Renal cortical epithelial cell (primary cell): ENCODE results near the gene FAM156A. TPM values are rescaled to one million over a fixed set of nuclear protein-coding genes. Genes with fewer than 3 reads are reported as not detected.
"Not testable (repeated sequence)": the region's sequence is repeated elsewhere in the genome, so short reads cannot be mapped to it uniquely, and the experiment has no call there.

Source experiments
- DNase-seq: peaks from one replicate; pipeline ENCODE4 v3.0.0-alpha.2; 2011; ENCODE audit warnings: low read depth
- total RNA-seq: library from RNA; depleted of rRNA; stranded (reverse); fragments of >200 nt; gene quantifications from 2 replicates; pipeline ENCODE4 v1.2.3, GENCODE V29; 2014

The FAM156A gene
- total RNA-seq, 1 donor from 2014 or later, result 10.5 TPM

- DNase-seq, result not testable (repeated sequence)
Measured at GRCh38 chrX:52905531-52905930, 52.8 kb downstream of the FAM156A start.

Other genes with a start within 250 kb of the FAM156A start
- not detected in 2 replicates for gene SSX2B, start 207.3 kb downstream of the FAM156A start, total RNA-seq
- gene SPANXN5, start 161.1 kb downstream of the FAM156A start, total RNA-seq, result not detected in 2 replicates
- not detected in 2 replicates for gene XAGE5, start 147.2 kb downstream of the FAM156A start, total RNA-seq
- gene XAGE3, start 90.4 kb downstream of the FAM156A start, total RNA-seq, result not detected in 2 replicates
- 13.7 and 14.8 TPM in 2 replicates for gene FAM156B, start 61.2 kb downstream of the FAM156A start, total RNA-seq
- 0.52 and 3.3 TPM in 2 replicates for gene GPR173, start 90.3 kb upstream of the FAM156A start, total RNA-seq
- gene TSPYL2, start 123.8 kb upstream of the FAM156A start, total RNA-seq, result 3.3 and 7.9 TPM in 2 replicates
- gene KANTR, start 135.6 kb upstream of the FAM156A start, total RNA-seq, result 3.0 and 9.2 TPM in 2 replicates